Ectodermal cell (in vitro differentiated cells): Measurements from ENCODE around the gene MTHFD2L.

Source experiments
- H3K27ac ChIP-seq: 2 replicates; pipeline ENCODE4 v1.7.0; 2013; ENCODE audit warnings: mild to moderate bottlenecking, low read depth, low read length; ENCODE audit not compliant: insufficient read depth, poor library complexity, severe bottlenecking
- H3K27me3 ChIP-seq: 2 replicates; pipeline ENCODE4 v1.7.0; 2013; ENCODE audit warnings: mild to moderate bottlenecking, low read length; ENCODE audit not compliant: insufficient read depth, control insufficient read depth, poor library complexity, severe bottlenecking
- H3K36me3 ChIP-seq: one replicate; pipeline ENCODE4 v1.7.0; 2013; ENCODE audit warnings: low read length; ENCODE audit not compliant: control insufficient read depth, insufficient read depth
- H3K4me1 ChIP-seq: one replicate; pipeline ENCODE4 v1.7.0; 2013; ENCODE audit warnings: low read length; ENCODE audit not compliant: control insufficient read depth, insufficient read depth
- H3K4me3 ChIP-seq: 2 replicates; pipeline ENCODE4 v1.7.0; 2013; ENCODE audit warnings: low read depth, low read length, control low read depth; ENCODE audit not compliant: insufficient read depth
- H3K9me3 ChIP-seq: 2 replicates; pipeline ENCODE4 v1.7.0; 2013; ENCODE audit warnings: mild to moderate bottlenecking, low read length, moderate library complexity; ENCODE audit not compliant: control insufficient read depth
- WGBS, 2 experiments: methylation state at CpG; one replicate each; pipeline ENCODE4 v1.1.7; 2013; ENCODE audit warnings: missing lambda C conversion rate in 2 of 2; 5-methylcytosine and 5-hydroxymethylcytosine counted together

The MTHFD2L gene

GRCh38 chr4:74278490-74278889, 120.6 kb downstream of the MTHFD2L start:
- no peaks in the 10 kb centered on the region for H3K9me3 ChIP-seq
- no peaks in the 10 kb centered on the region for H3K27me3 ChIP-seq
- 87 to 91% methylated on average over 3 of the region's 3 CpGs for WGBS, 2 experiments
- H3K4me1 ChIP-seq: no peaks in the 10 kb centered on the region
- no peak overlapping the region for H3K4me3 ChIP-seq
- no peaks in the 10 kb centered on the region for H3K36me3 ChIP-seq
- no peak overlapping the region for H3K27ac ChIP-seq

- no peaks in the 10 kb centered on the region for H3K4me1 ChIP-seq
- no peaks in the 10 kb centered on the region for H3K9me3 ChIP-seq
- H3K4me3 ChIP-seq: no peak overlapping the region
- H3K36me3 ChIP-seq: no peaks in the 10 kb centered on the region
- H3K27me3 ChIP-seq: no peaks in the 10 kb centered on the region
- 97 to 100% methylated on average over 3 of the region's 3 CpGs for WGBS, 2 experiments
- H3K27ac ChIP-seq: no peak overlapping the region
Observed at GRCh38 chr4:74279716-74280115, 121.8 kb downstream of the MTHFD2L start.

DNA sequence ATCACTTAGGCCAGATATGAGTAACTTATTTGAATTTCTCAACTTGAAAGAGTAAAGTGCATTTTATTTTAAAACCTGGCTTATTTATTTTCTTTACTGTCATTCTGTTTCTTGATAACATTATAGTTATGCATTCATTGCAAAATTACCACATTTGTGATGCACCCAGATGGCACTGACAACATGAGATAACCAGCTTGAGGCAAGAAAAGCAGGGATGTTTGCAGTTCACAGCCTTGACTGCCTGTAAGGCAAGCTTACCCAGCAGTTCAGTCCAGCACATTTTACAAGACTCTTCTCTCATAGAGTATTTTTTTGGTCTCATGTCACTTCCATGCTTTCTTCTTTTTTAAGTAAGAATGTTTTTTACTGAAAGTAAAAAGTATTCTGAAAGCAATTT, 125.0 kb downstream of the MTHFD2L start:
- no peaks in the 10 kb centered on the region for H3K4me1 ChIP-seq
- no peak overlapping the region for H3K4me3 ChIP-seq
- no peaks in the 10 kb centered on the region for H3K27me3 ChIP-seq
- no peaks in the 10 kb centered on the region for H3K9me3 ChIP-seq
- H3K27ac ChIP-seq: no peak overlapping the region
- H3K36me3 ChIP-seq: no peaks in the 10 kb centered on the region

DNA sequence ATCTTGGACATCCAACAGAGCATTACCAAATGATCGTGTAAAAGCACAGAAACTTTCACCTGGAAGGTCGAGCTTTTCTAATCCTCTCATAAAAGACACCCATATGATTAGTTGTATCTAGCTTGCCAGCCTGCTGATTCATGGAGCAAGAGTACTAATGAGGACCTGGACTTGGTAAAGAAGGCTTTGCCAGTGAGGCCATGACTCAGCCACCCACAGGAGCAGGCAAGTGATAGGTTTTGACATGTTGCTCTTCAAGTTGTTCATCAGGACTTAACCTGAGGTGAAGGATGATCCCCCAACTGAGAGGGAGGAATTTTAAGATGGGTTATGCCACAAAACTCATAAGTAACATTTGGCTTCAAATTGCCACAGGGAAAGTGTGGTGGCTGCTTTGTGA, 125.7 kb downstream of the MTHFD2L start:
- no peaks in the 10 kb centered on the region for H3K36me3 ChIP-seq
- WGBS, 2 experiments: 84 to 96% methylated on average over 2 of the region's 2 CpGs
- H3K27ac ChIP-seq: no peak overlapping the region
- H3K4me1 ChIP-seq: no peaks in the 10 kb centered on the region
- no peaks in the 10 kb centered on the region for H3K27me3 ChIP-seq
- H3K9me3 ChIP-seq: no peaks in the 10 kb centered on the region
- H3K4me3 ChIP-seq: no peak overlapping the region

GRCh38 chr4:74284053-74284452, 126.1 kb downstream of the MTHFD2L start:
- Histone ChIP-seq H3K27ac (no peak overlapping the region), H3K4me3 (no peak overlapping the region), H3K9me3 (no peaks in the 10 kb centered on the region), H3K36me3 (no peaks in the 10 kb centered on the region), H3K27me3 (no peaks in the 10 kb centered on the region), H3K4me1 (no peaks in the 10 kb centered on the region)
- 92 to 97% methylated on average over 2 to 3 of the region's 3 CpGs for WGBS, 2 experiments

- no peaks in the 10 kb centered on the region for H3K36me3 ChIP-seq
- H3K4me3 ChIP-seq: no peak overlapping the region
- H3K27ac ChIP-seq: no peak overlapping the region
- no peaks in the 10 kb centered on the region for H3K9me3 ChIP-seq
- 89 to 95% methylated on average over 1 of the region's 1 CpG for WGBS, 2 experiments
- no peaks in the 10 kb centered on the region for H3K27me3 ChIP-seq
- no peaks in the 10 kb centered on the region for H3K4me1 ChIP-seq
Observed at GRCh38 chr4:74287164-74287563, 129.2 kb downstream of the MTHFD2L start.

- no peaks in the 10 kb centered on the region for H3K36me3 ChIP-seq
- no peaks in the 10 kb centered on the region for H3K9me3 ChIP-seq
- no peak overlapping the region for H3K27ac ChIP-seq
- H3K27me3 ChIP-seq: no peaks in the 10 kb centered on the region
- no peak overlapping the region for H3K4me3 ChIP-seq
- no peaks in the 10 kb centered on the region for H3K4me1 ChIP-seq
Observed at GRCh38 chr4:74287791-74288190, 129.9 kb downstream of the MTHFD2L start.

DNA sequence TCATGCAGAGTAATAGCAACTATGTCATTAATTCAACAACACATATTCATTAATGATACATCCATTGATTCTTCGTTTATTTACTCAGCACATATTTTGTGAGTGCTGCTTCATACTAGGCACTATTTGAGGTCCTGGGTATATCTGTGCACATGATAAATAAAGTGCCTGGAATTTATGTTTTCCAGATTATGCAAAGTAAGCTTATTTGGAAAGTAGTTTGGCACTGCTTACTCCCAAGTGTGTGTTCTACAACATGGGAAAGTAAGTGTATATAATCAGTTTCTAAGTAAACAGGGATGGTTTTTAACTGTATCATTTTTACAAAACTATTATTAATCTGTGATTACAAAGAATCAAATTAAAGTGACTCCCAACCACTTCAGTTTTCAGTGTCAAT, 133.6 kb downstream of the MTHFD2L start:
- no peaks in the 10 kb centered on the region for H3K4me1 ChIP-seq
- no peak overlapping the region for H3K27ac ChIP-seq
- H3K4me3 ChIP-seq: no peak overlapping the region
- no peaks in the 10 kb centered on the region for H3K27me3 ChIP-seq
- WGBS, 2 experiments: 95 to 100% methylated on average over 1 of the region's 1 CpG
- H3K9me3 ChIP-seq: no peaks in the 10 kb centered on the region
- H3K36me3 ChIP-seq: no peaks in the 10 kb centered on the region

DNA sequence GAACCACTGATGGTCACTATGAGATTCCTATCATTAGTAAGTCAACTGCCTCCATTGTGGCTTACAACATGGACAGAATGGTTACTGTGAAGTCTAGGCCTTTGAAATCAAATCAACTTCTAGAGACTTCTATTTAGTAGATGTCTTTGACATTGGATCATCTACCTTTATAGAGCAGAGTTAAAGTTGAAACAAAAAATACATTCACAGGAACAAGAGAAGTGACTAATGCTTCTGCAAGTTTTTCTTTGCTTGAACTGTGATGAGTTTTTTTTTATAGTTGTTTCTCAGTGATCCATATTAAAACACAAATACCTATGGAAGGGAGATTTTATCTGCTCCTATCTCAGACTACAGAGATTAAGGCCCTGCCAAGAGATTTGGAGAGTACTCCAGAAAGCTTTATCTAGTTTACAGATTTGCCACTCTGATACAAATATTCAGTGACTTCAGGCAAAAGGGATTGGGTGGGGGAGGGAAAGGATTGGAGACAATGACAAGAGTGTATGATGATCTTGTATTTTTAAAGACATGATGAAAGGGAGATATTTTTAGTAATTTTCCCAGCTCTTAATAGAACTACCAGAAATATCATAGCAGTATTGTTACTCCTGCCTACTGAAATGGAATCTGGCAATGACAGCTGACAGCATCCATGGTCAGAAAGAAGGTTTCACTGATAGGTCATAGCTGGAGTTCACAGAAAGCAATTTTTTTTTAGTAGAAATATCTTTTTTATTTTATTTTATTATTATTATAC, 134.4 kb downstream of the MTHFD2L start:
- Histone ChIP-seq H3K36me3 (no peaks in the 10 kb centered on the region), H3K4me3 (no peak overlapping the region), H3K27ac (no peak overlapping the region), H3K4me1 (no peaks in the 10 kb centered on the region), H3K9me3 (no peaks in the 10 kb centered on the region), H3K27me3 (no peaks in the 10 kb centered on the region)

GRCh38 chr4:74293558-74293957, 135.6 kb downstream of the MTHFD2L start:
- Histone ChIP-seq H3K36me3 (no peaks in the 10 kb centered on the region), H3K4me3 (no peak overlapping the region), H3K27me3 (no peaks in the 10 kb centered on the region), H3K9me3 (no peaks in the 10 kb centered on the region), H3K4me1 (no peaks in the 10 kb centered on the region), H3K27ac (no peak overlapping the region)
- WGBS, 2 experiments: 85 to 96% methylated on average over 1 to 2 of the region's 2 CpGs

GRCh38 chr4:74294681-74295080, 136.8 kb downstream of the MTHFD2L start:
- 90% methylated on average over 1 of the region's 1 CpG for WGBS, 2 experiments
- Histone ChIP-seq H3K27ac (no peak overlapping the region), H3K9me3 (no peaks in the 10 kb centered on the region), H3K4me3 (no peak overlapping the region), H3K36me3 (no peaks in the 10 kb centered on the region), H3K4me1 (no peaks in the 10 kb centered on the region), H3K27me3 (no peaks in the 10 kb centered on the region)
